T-cell (primary cell): ENCODE measurements around the gene COL10A1. TPM values are rescaled to one million over a fixed set of nuclear protein-coding genes. Genes with fewer than 3 reads are reported as not detected.
A peak's percentile ranks its signal among the peaks of the same experiment; 100 is the strongest.

Experiments
- ATAC-seq, 4 experiments: fragments of 200-7000 bp in 3 of 4; fragments of 150-1000 bp in 1 of 4; cut with Tn5 transposase; replicated peaks in 1 of 4; 1 replicate in 3 of 4; 2 replicates in 1 of 4; pipeline ENCODE4 v1.10.0; 2021; ENCODE audit warnings: moderate library complexity in 3 of 4, mild to moderate bottlenecking in 2 of 4, moderate number of reproducible peaks in 1 of 4
- CTCF ChIA-PET, 2 donors: fragments of 300-600 bp; sonication (Branson Sonifier 250); formaldehyde crosslinking; loops; one replicate each; lab custom pipeline; 2022; ENCODE audit warnings: antibody characterized with exemption in 2 of 2; lab: Charles Lee
- POLR2A ChIA-PET, 2 donors: fragments of 300-600 bp; sonication (Branson Sonifier 250); formaldehyde crosslinking; loops; one replicate each; lab custom pipeline; 2022; ENCODE audit warnings: antibody characterized with exemption in 2 of 2; lab: Charles Lee
- DNase-seq, 35 experiments: peaks; one replicate each; pipeline versions ENCODE4 v3.0.0 to v3.0.0-alpha.2; 2013 to 2023
- H3K27ac ChIP-seq: one replicate; pipeline ENCODE4 v1.5.1; 2013; ENCODE audit warnings: low read length
- H3K27me3 ChIP-seq, 2 experiments: replicated peaks in 1 of 2; 1 replicate in 1 of 2; 2 replicates in 1 of 2; pipeline versions ENCODE4 v1.6.1 to v1.7.0; 2013; ENCODE audit warnings: low read length in 1 of 2, mixed read lengths in 1 of 2; ENCODE audit not compliant: control insufficient read depth in 2 of 2, insufficient read depth in 2 of 2; ENCODE audit errors: extremely low read depth in 1 of 2
- H3K36me3 ChIP-seq, 2 donors: 1 replicate in 1 of 2; 2 replicates in 1 of 2; pipeline versions ENCODE4 v1.6.1 to v1.7.0; 2013; ENCODE audit warnings: low read length in 1 of 2; ENCODE audit not compliant: control insufficient read depth in 2 of 2, insufficient read depth in 1 of 2; ENCODE audit errors: extremely low read depth in 1 of 2
- H3K4me1 ChIP-seq, 2 experiments: 1 replicate in 1 of 2; 2 replicates in 1 of 2; pipeline versions ENCODE4 v1.6.1 to v1.7.0; 2013; ENCODE audit warnings: low read length in 2 of 2, mixed read lengths in 1 of 2; ENCODE audit not compliant: insufficient read depth in 2 of 2, control insufficient read depth in 1 of 2; ENCODE audit errors: extremely low read depth in 1 of 2
- H3K4me3 ChIP-seq, 2 donors: 1 replicate in 1 of 2; 2 replicates in 1 of 2; pipeline versions ENCODE4 v1.5.1 to v1.7.0; 2013; ENCODE audit warnings: mild to moderate bottlenecking in 2 of 2, low read length in 1 of 2, moderate library complexity in 1 of 2; ENCODE audit not compliant: control insufficient read depth in 1 of 2; ENCODE audit errors: extremely low read depth in 1 of 2
- H3K9me3 ChIP-seq: 2 replicates; pipeline ENCODE4 v1.7.0; 2013
- H3K27ac Mint-ChIP-seq, 2 donors: one replicate each; pipeline ENCODE4 v1.8.0; 2020 to 2021; ENCODE audit warnings: mild to moderate bottlenecking in 2 of 2, mixed read lengths in 2 of 2
- H3K27me3 Mint-ChIP-seq, 2 donors: one replicate each; pipeline ENCODE4 v1.8.0; 2021 to 2022; ENCODE audit warnings: mixed read lengths in 2 of 2
- H3K36me3 Mint-ChIP-seq: one replicate; pipeline ENCODE4 v1.8.0; 2021; ENCODE audit warnings: mixed read lengths
- H3K4me1 Mint-ChIP-seq, 3 donors: one replicate each; pipeline ENCODE4 v1.8.0; 2020 to 2022; ENCODE audit warnings: mixed read lengths in 3 of 3, mild to moderate bottlenecking in 1 of 3
- H3K4me3 Mint-ChIP-seq, 3 donors: one replicate each; pipeline ENCODE4 v1.8.0; 2020 to 2022; ENCODE audit warnings: mild to moderate bottlenecking in 3 of 3, mixed read lengths in 3 of 3, moderate library complexity in 3 of 3
- H3K9me3 Mint-ChIP-seq, 3 donors: one replicate each; pipeline ENCODE4 v1.8.0; 2020 to 2022; ENCODE audit warnings: mixed read lengths in 3 of 3
- WGBS: methylation state at CpG from one replicate; pipeline ENCODE4 v1.1.5; 2013; ENCODE audit warnings: missing lambda C conversion rate; ENCODE audit not compliant: insufficient coverage; 5-methylcytosine and 5-hydroxymethylcytosine counted together
- total RNA-seq, 35 experiments: library from RNA in 6 of 35; stranded (reverse) in 6 of 35; fragments of 120-200 nt in 1 of 35; gene quantifications; one replicate each; pipeline versions ENCODE4 v1.2.1 to v1.2.4 and lab custom pipeline; 2013 to 2026

The COL10A1 gene
- total RNA-seq, 5 donors from 2014 or later (not counting 1 experiment from before 2014, with no cell fraction given): not detected

DNA sequence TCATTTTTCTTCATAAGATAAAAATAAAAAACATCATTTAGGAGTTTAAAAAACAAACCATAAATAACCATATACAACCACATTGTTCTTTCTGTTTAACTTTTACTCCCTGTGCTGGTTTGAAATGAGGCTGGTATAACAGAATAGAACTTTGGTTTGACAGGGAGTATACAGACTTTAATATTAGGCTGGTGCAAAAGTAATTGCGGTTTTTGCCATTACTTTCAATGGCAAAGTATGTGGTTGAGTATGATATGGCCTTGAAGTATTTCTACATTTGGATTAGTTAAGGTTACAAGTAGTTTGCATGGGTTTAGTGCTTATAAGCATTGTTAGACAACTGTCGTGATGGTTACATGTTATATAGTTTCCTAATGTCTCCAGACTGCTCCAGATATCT lies 29.0 kb upstream of the COL10A1 start:
- ATAC-seq: no peak
- no peaks in the 10 kb centered on the region for H3K9me3 ChIP-seq
- peaks cover 0 to 4% (median 2%) of the 10 kb centered on the region in 3 donors for H3K9me3 Mint-ChIP-seq
- no peak overlapping the region for H3K27ac Mint-ChIP-seq
- POLR2A ChIA-PET: no interaction called here
- no peak overlapping the region for H3K4me3 Mint-ChIP-seq
- DNase-seq: no peak
- no peak overlapping the region for H3K27ac ChIP-seq
- H3K36me3 ChIP-seq: no peaks in the 10 kb centered on the region
- H3K4me3 ChIP-seq: no peak overlapping the region
- H3K36me3 Mint-ChIP-seq: peaks cover 32% of the 10 kb centered on the region
- no peaks in the 10 kb centered on the region for H3K4me1 ChIP-seq
- no peaks in the 10 kb centered on the region for H3K27me3 ChIP-seq
- CTCF ChIA-PET: no interaction called here
- 100% methylated on average over 1 of the region's 2 CpGs for WGBS
- peaks cover 0 to 20% (median 10%) of the 10 kb centered on the region in 3 donors for H3K4me1 Mint-ChIP-seq
- H3K27me3 Mint-ChIP-seq: no peaks in the 10 kb centered on the region

DNA sequence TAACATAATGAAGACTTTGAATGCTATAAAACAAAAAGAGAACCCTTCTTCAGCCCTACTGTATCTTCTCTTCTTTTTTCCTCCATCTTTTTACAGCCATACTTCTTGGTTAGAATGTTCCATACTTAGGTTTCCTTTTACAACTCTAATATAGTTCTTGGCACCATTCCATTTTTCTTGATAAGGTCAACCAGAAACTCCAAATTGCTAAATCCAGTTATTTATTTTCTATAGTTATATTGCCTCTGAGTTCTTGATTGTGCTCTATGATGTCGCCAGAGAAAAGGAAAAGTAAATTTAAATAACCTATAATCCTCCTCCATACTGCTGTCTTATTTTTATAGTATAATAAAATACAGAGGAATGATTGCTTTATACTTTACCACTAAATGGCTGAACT lies 26.7 kb upstream of the COL10A1 start:
- no peak overlapping the region for H3K4me3 ChIP-seq
- H3K9me3 Mint-ChIP-seq: no peaks in the 10 kb centered on the region
- H3K36me3 Mint-ChIP-seq: peaks cover 28% of the 10 kb centered on the region
- no CpG with 5 or more reads among the region's 1 CpG for WGBS
- H3K27ac Mint-ChIP-seq: no peak overlapping the region
- H3K4me1 Mint-ChIP-seq: peaks cover 0 to 20% (median 10%) of the 10 kb centered on the region in 3 donors
- H3K4me1 ChIP-seq: no peaks in the 10 kb centered on the region
- POLR2A ChIA-PET: no interaction called here
- ATAC-seq (no peak), DNase-seq (no peak)
- no peak overlapping the region for H3K27ac ChIP-seq
- CTCF ChIA-PET: no interaction called here
- H3K27me3 Mint-ChIP-seq: no peaks in the 10 kb centered on the region
- H3K27me3 ChIP-seq: no peaks in the 10 kb centered on the region
- no peaks in the 10 kb centered on the region for H3K36me3 ChIP-seq
- H3K4me3 Mint-ChIP-seq: no peak overlapping the region
- no peaks in the 10 kb centered on the region for H3K9me3 ChIP-seq

- H3K4me3 ChIP-seq: no peak overlapping the region
- no peaks in the 10 kb centered on the region for H3K27me3 ChIP-seq
- ChIA-PET CTCF (interaction anchor here in 1 of 2 donors (0.7 kb wide), 1 partner anchor 120 kb away, joined by 3 read pairs; no protein-coding TSS in a partner anchor), POLR2A (interaction anchor here in 1 of 2 donors (0.6 kb wide), 1 partner anchor 438 kb away, joined by 3 read pairs; no protein-coding TSS in a partner anchor)
- H3K27ac ChIP-seq: no peak overlapping the region
- no peaks in the 10 kb centered on the region for H3K9me3 ChIP-seq
- no peak for ATAC-seq
- H3K4me1 ChIP-seq: no peaks in the 10 kb centered on the region
- no peak overlapping the region for H3K27ac Mint-ChIP-seq
- no CpG with 5 or more reads among the region's 4 CpGs for WGBS
- H3K36me3 Mint-ChIP-seq: peaks cover 27% of the 10 kb centered on the region
- H3K36me3 ChIP-seq: no peaks in the 10 kb centered on the region
- DNase-seq: no peak
- H3K4me3 Mint-ChIP-seq: no peak overlapping the region
- H3K27me3 Mint-ChIP-seq: no peaks in the 10 kb centered on the region
- peaks cover 0 to 6% (median 2%) of the 10 kb centered on the region in 3 donors for H3K4me1 Mint-ChIP-seq
- no peaks in the 10 kb centered on the region for H3K9me3 Mint-ChIP-seq
Observed at GRCh38 chr6:116145803-116146675, 20.1 kb upstream of the COL10A1 start.

DNA sequence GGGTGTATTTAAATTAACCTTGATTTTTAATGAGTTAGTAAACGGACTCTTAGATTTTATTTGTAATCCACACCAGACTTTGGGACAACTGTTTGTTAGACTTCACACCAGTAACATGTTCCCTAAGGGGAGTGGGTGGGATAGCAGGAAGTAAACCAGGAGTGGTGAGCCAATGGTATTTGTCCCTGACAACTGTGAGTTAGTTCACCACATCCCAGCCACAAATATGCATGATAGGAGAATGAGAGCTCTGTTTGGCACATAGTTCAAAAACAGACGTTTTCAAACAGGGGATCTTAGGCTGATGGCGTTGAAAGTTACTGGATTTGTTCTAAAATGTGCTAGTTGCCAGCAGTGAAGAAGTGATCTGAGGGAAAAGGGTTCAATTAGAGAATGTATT lies 18.7 kb upstream of the COL10A1 start:
- ATAC-seq: no peak
- WGBS: 100% methylated on average over 1 of the region's 3 CpGs
- Mint-ChIP-seq H3K9me3 (no peaks in the 10 kb centered on the region), H3K27me3 (no peaks in the 10 kb centered on the region), H3K27ac (no peak overlapping the region), H3K4me1 (peaks cover 0 to 6% (median 0%) of the 10 kb centered on the region in 3 donors), H3K4me3 (no peak overlapping the region), H3K36me3 (peaks cover 29% of the 10 kb centered on the region)
- DNase-seq: no peak
- ChIA-PET POLR2A (interaction anchor here in 1 of 2 donors (0.6 kb wide), 1 partner anchor 411 kb away, joined by 3 read pairs; no protein-coding TSS in a partner anchor), CTCF (no interaction called here)
- Histone ChIP-seq H3K36me3 (no peaks in the 10 kb centered on the region), H3K27ac (no peak overlapping the region), H3K9me3 (no peaks in the 10 kb centered on the region), H3K4me3 (no peak overlapping the region), H3K4me1 (no peaks in the 10 kb centered on the region), H3K27me3 (no peaks in the 10 kb centered on the region)

- Histone ChIP-seq H3K36me3 (no peaks in the 10 kb centered on the region), H3K27me3 (no peaks in the 10 kb centered on the region), H3K4me1 (peaks cover 0 to 3% of the 10 kb centered on the region in 2 experiments), H3K4me3 (no peak overlapping the region), H3K27ac (no peak overlapping the region), H3K9me3 (no peaks in the 10 kb centered on the region)
- H3K4me1 Mint-ChIP-seq: peaks cover 4 to 15% (median 11%) of the 10 kb centered on the region in 3 donors
- POLR2A ChIA-PET: interaction anchor here in 1 of 2 donors (0.6 kb wide), 1 partner anchor 27 kb away, joined by 3 read pairs; no protein-coding TSS in a partner anchor
- H3K36me3 Mint-ChIP-seq: peaks cover 38% of the 10 kb centered on the region
- no peak for ATAC-seq
- H3K9me3 Mint-ChIP-seq: no peaks in the 10 kb centered on the region
- H3K27me3 Mint-ChIP-seq: no peaks in the 10 kb centered on the region
- CTCF ChIA-PET: no interaction called here
- no peak overlapping the region for H3K4me3 Mint-ChIP-seq
- DNase-seq: no peak
- no peak overlapping the region for H3K27ac Mint-ChIP-seq
- WGBS: 100% methylated on average over 1 of the region's 4 CpGs
Observed at GRCh38 chr6:116139917-116140316, 14.0 kb upstream of the COL10A1 start.

GRCh38 chr6:116136933-116137340 lies 11.0 kb upstream of the COL10A1 start:
- Mint-ChIP-seq H3K27ac (peak overlapping the region in 1 of 2 donors; percentile 6), H3K27me3 (no peaks in the 10 kb centered on the region), H3K36me3 (peaks cover 56% of the 10 kb centered on the region), H3K4me1 (peaks cover 7 to 17% (median 11%) of the 10 kb centered on the region in 3 donors), H3K4me3 (no peak overlapping the region), H3K9me3 (no peaks in the 10 kb centered on the region)
- ChIA-PET POLR2A (interaction anchor here (0.5 to 0.7 kb wide), 3 partner anchors 14 to 1546 kb away, joined by 3 to 4 read pairs (median 3); no protein-coding TSS in a partner anchor), CTCF (interaction anchor here in 1 of 2 donors (0.7 to 1.3 kb wide), 2 partner anchors 80 to 396 kb away, joined by 3 read pairs; no protein-coding TSS in a partner anchor)
- DNase-seq (peak in 14 of 35 experiments; percentile 1 to 38 (median 14)), ATAC-seq (peak in 2 of 4 experiments; percentile 44)
- H3K9me3 ChIP-seq: no peaks in the 10 kb centered on the region
- H3K27me3 ChIP-seq: no peaks in the 10 kb centered on the region
- WGBS: 33% methylated on average over 1 of the region's 5 CpGs
- no peak overlapping the region for H3K27ac ChIP-seq
- H3K4me1 ChIP-seq: peaks cover 0 to 3% of the 10 kb centered on the region in 2 experiments
- H3K36me3 ChIP-seq: peaks cover 0 to 3% of the 10 kb centered on the region in 2 donors
- H3K4me3 ChIP-seq: no peak overlapping the region
